Uterus (tissue), 2 donors: ENCODE measurements around the gene C4orf50.

Source experiments
- POLR2A ChIP-seq, 2 donors: fragments of 450-650 bp; IDR thresholded peaks; one replicate each; pipeline ENCODE4 v1.6.1; 2016; ENCODE audit warnings: antibody characterized with exemption in 2 of 2, mild to moderate bottlenecking in 1 of 2, moderate library complexity in 1 of 2
- TF ChIP-seq, protein P1 (sequence below), 4 experiments: fragments of 200-600 bp in 2 of 4; fragments of 450-650 bp in 2 of 4; sonication (generic) in 2 of 4; IDR thresholded peaks; one replicate each; pipeline ENCODE4 v1.5.1; 2016 to 2019; ENCODE audit warnings: antibody characterized with exemption in 4 of 4, mild to moderate bottlenecking in 2 of 4, moderate library complexity in 1 of 4

DNA sequence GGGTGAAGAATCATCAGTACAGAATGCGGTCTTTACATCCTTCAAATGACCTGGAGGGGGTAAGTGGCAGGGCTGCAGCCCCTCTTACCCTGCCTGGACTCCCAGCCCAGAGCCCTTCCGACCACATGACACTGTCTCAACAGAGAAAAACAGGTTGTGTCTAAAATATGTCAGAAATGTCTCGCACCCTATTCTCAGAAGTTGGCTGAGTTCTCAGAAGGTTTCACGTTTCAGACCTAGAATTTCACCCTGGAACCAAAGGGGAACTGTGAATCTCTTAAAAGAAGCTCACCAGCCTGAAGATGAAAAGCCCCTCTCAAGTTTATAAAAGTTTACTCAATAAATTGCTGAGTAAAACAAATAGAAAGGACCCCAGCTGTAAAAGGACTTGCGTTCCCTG is 118.3 kb downstream of the C4orf50 start:
- TF ChIP-seq, protein P1, sequence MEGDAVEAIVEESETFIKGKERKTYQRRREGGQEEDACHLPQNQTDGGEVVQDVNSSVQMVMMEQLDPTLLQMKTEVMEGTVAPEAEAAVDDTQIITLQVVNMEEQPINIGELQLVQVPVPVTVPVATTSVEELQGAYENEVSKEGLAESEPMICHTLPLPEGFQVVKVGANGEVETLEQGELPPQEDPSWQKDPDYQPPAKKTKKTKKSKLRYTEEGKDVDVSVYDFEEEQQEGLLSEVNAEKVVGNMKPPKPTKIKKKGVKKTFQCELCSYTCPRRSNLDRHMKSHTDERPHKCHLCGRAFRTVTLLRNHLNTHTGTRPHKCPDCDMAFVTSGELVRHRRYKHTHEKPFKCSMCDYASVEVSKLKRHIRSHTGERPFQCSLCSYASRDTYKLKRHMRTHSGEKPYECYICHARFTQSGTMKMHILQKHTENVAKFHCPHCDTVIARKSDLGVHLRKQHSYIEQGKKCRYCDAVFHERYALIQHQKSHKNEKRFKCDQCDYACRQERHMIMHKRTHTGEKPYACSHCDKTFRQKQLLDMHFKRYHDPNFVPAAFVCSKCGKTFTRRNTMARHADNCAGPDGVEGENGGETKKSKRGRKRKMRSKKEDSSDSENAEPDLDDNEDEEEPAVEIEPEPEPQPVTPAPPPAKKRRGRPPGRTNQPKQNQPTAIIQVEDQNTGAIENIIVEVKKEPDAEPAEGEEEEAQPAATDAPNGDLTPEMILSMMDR (IDR thresholded peaks at IDR 0.05), result no peak
- TF ChIP-seq POLR2A (IDR thresholded peaks at IDR 0.05), result no peak
